Measurements from ENCODE around the gene DNHD1. TPM values are rescaled to one million over a fixed set of nuclear protein-coding genes. Genes with fewer than 3 reads are reported as not detected.

DNHD1 gene
- total and polyA plus RNA-seq, 2 of the 13 experiments (the other 11 are each of a cell fraction or from before 2014, with no cell fraction given): 2.7 to 9.3 TPM

DNA sequence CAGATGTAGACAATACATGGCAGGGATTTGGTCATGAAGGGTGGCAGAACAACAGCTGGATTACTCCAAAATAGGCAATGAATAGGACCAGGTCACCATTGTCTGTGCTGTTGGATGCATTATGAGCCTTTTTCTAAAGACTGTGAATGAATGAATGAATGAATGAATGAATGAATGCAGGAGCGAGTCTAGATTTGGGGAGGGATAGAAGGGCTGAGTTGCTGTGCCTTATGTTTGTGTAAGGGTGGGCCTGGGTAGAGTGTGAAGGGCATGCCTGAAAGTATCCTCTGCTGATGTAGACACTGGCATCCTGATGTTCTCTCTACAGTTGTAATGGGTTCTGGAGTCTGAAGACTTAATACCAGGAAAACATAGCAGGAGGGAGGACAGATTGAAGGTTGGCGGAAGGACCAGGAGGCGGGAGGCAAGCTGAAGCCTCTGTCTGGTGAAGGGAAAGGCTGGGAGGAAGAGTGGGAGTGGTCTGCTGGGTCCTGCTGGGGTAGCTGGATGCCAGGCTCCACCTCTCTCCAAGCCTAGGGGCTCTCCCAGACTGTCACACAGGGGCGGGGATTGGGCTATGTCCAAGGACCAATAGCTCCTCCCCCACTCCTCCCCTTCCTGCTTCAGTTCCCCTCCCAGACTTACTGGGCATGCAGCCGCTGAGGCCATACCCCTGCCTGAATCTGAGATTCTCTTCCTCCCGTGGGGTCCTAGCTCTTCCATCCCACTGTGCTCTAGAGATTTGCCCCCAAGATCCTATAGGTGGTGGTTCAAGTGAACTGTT lies 28.2 kb upstream of the DNHD1 start (continued):
- TF ChIP-seq, protein P1, sequence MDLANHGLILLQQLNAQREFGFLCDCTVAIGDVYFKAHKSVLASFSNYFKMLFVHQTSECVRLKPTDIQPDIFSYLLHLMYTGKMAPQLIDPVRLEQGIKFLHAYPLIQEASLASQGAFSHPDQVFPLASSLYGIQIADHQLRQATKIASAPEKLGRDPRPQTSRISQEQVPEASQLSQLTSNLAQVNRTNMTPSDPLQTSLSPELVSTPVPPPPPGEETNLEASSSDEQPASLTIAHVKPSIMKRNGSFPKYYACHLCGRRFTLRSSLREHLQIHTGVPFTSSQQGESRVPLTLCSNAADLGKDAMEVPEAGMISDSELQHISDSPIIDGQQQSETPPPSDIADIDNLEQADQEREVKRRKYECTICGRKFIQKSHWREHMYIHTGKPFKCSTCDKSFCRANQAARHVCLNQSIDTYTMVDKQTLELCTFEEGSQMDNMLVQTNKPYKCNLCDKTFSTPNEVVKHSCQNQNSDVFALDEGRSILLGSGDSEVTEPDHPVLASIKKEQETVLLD (CRISPR knock-in tag; IDR thresholded peaks at IDR 0.05; ENCODE audit: low read depth): no peak
- TF ChIP-seq ZNF543 (CRISPR knock-in tag; IDR thresholded peaks at IDR 0.05): no peak
- TF ChIP-seq NKX3-1 (CRISPR knock-in tag; IDR thresholded peaks at IDR 0.05): no peak
- no peak for TF ChIP-seq TOPORS (CRISPR knock-in tag; IDR thresholded peaks at IDR 0.05)
- TF ChIP-seq, protein P2, sequence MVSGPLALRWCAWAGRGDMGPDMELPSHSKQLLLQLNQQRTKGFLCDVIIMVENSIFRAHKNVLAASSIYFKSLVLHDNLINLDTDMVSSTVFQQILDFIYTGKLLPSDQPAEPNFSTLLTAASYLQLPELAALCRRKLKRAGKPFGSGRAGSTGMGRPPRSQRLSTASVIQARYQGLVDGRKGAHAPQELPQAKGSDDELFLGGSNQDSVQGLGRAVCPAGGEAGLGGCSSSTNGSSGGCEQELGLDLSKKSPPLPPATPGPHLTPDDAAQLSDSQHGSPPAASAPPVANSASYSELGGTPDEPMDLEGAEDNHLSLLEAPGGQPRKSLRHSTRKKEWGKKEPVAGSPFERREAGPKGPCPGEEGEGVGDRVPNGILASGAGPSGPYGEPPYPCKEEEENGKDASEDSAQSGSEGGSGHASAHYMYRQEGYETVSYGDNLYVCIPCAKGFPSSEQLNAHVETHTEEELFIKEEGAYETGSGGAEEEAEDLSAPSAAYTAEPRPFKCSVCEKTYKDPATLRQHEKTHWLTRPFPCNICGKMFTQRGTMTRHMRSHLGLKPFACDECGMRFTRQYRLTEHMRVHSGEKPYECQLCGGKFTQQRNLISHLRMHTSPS (CRISPR knock-in tag; IDR thresholded peaks at IDR 0.05; ENCODE audit: low read depth): no peak
- TF ChIP-seq, protein P3, sequence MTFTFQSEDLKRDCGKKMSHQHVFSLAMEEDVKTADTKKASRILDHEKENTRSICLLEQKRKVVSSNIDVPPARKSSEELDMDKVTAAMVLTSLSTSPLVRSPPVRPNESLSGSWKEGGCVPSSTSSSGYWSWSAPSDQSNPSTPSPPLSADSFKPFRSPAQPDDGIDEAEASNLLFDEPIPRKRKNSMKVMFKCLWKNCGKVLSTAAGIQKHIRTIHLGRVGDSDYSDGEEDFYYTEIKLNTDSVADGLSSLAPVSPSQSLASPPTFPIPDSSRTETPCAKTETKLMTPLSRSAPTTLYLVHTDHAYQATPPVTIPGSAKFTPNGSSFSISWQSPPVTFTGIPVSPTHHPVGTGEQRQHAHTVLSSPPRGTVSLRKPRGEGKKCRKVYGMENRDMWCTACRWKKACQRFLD (CRISPR knock-in tag; IDR thresholded peaks at IDR 0.05; ENCODE audit: borderline replicate concordance): no peak
- TF ChIP-seq ZNF674 (CRISPR knock-in tag; IDR thresholded peaks at IDR 0.05; ENCODE audit: low read depth): no peak
- TF ChIP-seq RXRA (CRISPR knock-in tag; IDR thresholded peaks at IDR 0.05): no peak
- TF ChIP-seq XRCC5 (optimal IDR thresholded peaks at IDR 0.05; ENCODE audit: low read length): peak; percentile 26
- TF ChIP-seq HMG20B (CRISPR knock-in tag; conservative IDR thresholded peaks at IDR 0.05): no peak
- no peak for TF ChIP-seq STAT5B (CRISPR knock-in tag; IDR thresholded peaks at IDR 0.05)

Data from HepG2 (cell line).